CD4-positive, alpha-beta T cell treated with Interleukin-15 for 1 hour (primary cell): ENCODE results near the gene MAGEA8.
"Not testable (repeated sequence)": the region's sequence is repeated elsewhere in the genome, so short reads cannot be mapped to it uniquely, and the experiment has no call there.

ENCODE experiments used
- DNase-seq: peaks from one replicate; pipeline ENCODE4 v3.0.0-alpha.2; 2020

Gene MAGEA8

GRCh38 chrX:149908308-149908707 is 27.3 kb downstream of the MAGEA8 start:
- DNase-seq: no peak

- no peak for DNase-seq
Measured at GRCh38 chrX:149908727-149909126, 27.7 kb downstream of the MAGEA8 start.

GRCh38 chrX:149909324-149910177 is 28.6 kb downstream of the MAGEA8 start:
- no peak for DNase-seq

- no peak for DNase-seq
Measured at GRCh38 chrX:149910178-149910695, 29.3 kb downstream of the MAGEA8 start.

GRCh38 chrX:149916745-149917392 is 35.9 kb downstream of the MAGEA8 start:
- no peak for DNase-seq

GRCh38 chrX:149923836-149924235 is 42.9 kb downstream of the MAGEA8 start:
- DNase-seq: not testable (repeated sequence)

- DNase-seq: not testable (repeated sequence)
Measured at GRCh38 chrX:149924434-149924833, 43.5 kb downstream of the MAGEA8 start.

- DNase-seq: not testable (repeated sequence)
Measured at GRCh38 chrX:149927245-149927963, 46.4 kb downstream of the MAGEA8 start.

- DNase-seq: not testable (repeated sequence)
Measured at GRCh38 chrX:149927964-149928258, 46.9 kb downstream of the MAGEA8 start.

GRCh38 chrX:149928635-149929034 is 47.7 kb downstream of the MAGEA8 start:
- not testable (repeated sequence) for DNase-seq

- not testable (repeated sequence) for DNase-seq
Measured at GRCh38 chrX:149929400-149929799, 48.4 kb downstream of the MAGEA8 start, which contains the start of gene HSFX4. TSS of gene HSFX4 (plus strand) at chrX:149929573. CDS start at chrX:149929645, 72 bp downstream.

GRCh38 chrX:149931355-149931754 is 50.4 kb downstream of the MAGEA8 start:
- DNase-seq: not testable (repeated sequence)

GRCh38 chrX:149932150-149932549 is 51.2 kb downstream of the MAGEA8 start:
- not testable (repeated sequence) for DNase-seq

- not testable (repeated sequence) for DNase-seq
Measured at GRCh38 chrX:149932970-149933369, 52.0 kb downstream of the MAGEA8 start.

GRCh38 chrX:149933547-149933946 is 52.6 kb downstream of the MAGEA8 start:
- DNase-seq: not testable (repeated sequence)
